HepG2 (cell line): ENCODE results near the gene ITGAE. TPM values are rescaled to one million over a fixed set of nuclear protein-coding genes. Genes with fewer than 3 reads are reported as not detected.

Experiments used
- BCL3 ChIP-seq: sonication (generic); formaldehyde crosslinking; IDR thresholded peaks from 2 replicates; pipeline ENCODE4 v1.5.1; 2020; ENCODE audit warnings: mild to moderate bottlenecking, missing genetic modification reagents, moderate library complexity
- HMGXB3 ChIP-seq: sonication (generic); formaldehyde crosslinking; IDR thresholded peaks from 2 replicates; pipeline ENCODE4 v1.4.0; 2020; ENCODE audit warnings: missing genetic modification reagents, borderline replicate concordance
- POGK ChIP-seq: sonication (generic); formaldehyde crosslinking; conservative IDR thresholded peaks from 2 replicates; pipeline ENCODE4 v1.8.0; 2022; ENCODE audit warnings: mild to moderate bottlenecking, moderate library complexity, missing genetic modification reagents
- ZNF354B ChIP-seq: sonication (generic); formaldehyde crosslinking; IDR thresholded peaks from 2 replicates; pipeline ENCODE4 v1.8.0; 2022; ENCODE audit warnings: mild to moderate bottlenecking, missing genetic modification reagents
- ZNF577 ChIP-seq: sonication (generic); formaldehyde crosslinking; IDR thresholded peaks from 2 replicates; pipeline ENCODE4 v1.4.0; 2020; ENCODE audit warnings: mild to moderate bottlenecking, low read depth, missing genetic modification reagents, borderline replicate concordance
- polyA plus RNA-seq, 8 experiments: library from polyadenylated mRNA; depleted of rRNA in 3 of 8; stranded (reverse) in 7 of 8; unstranded in 1 of 8; fragments of >200 nt; fragmentation: Illumina TruSeq in 4 of 8; extraction: Trizol in 4 of 8; gene quantifications; 2 replicates each; pipeline versions ENCODE4 v1.2.1 to v1.2.3, GENCODE V29; 2011 to 2016; ENCODE audit warnings: low read depth in 4 of 8, missing spikeins in 1 of 8, mixed read lengths in 1 of 8; ENCODE audit not compliant: insufficient read depth in 1 of 8
- total RNA-seq, 5 experiments: library from RNA; depleted of rRNA; stranded (reverse); fragments of >200 nt; fragmentation: Illumina TruSeq; extraction: Trizol; gene quantifications; 2 replicates each; pipeline ENCODE4 v1.2.3, GENCODE V29; 2016; ENCODE audit warnings: low read depth in 1 of 5

Gene ITGAE
- total and polyA plus RNA-seq, 2 of the 13 experiments (the other 11 are each of a cell fraction or from before 2014, with no cell fraction given): 42.3 to 49.0 TPM

- no peak for TF ChIP-seq ZNF577 (CRISPR knock-in tag)
- TF ChIP-seq BCL3 (CRISPR knock-in tag): no peak
- TF ChIP-seq POGK (CRISPR knock-in tag): no peak
- TF ChIP-seq ZNF354B (CRISPR knock-in tag): no peak
- TF ChIP-seq HMGXB3 (CRISPR knock-in tag): no peak
Observed at GRCh38 chr17:3675886-3676285, 125.1 kb downstream of the ITGAE start (continued).
